Body of pancreas (tissue), 4 donors: Measurements from ENCODE around the gene HIGD1C. TPM values are rescaled to one million over a fixed set of nuclear protein-coding genes. Genes with fewer than 3 reads are reported as not detected.
"Not testable (repeated sequence)": the region's sequence is repeated elsewhere in the genome, so short reads cannot be mapped to it uniquely, and the experiment has no call there.

Source experiments
- ATAC-seq: fragments of 150-250 bp; one replicate; pipeline ENCODE4 v1.9.1; 2016
- DNase-seq, 4 donors: peaks; one replicate each; pipeline ENCODE4 v3.0.0-alpha.2; 2019
- H3K27ac ChIP-seq, 4 donors: fragments of 200-600 bp; sonication (generic); 1 replicate in 3 of 4; 2 replicates in 1 of 4; pipeline versions ENCODE4 v1.5.1 to v1.6.1; 2016 to 2019; ENCODE audit warnings: mild to moderate bottlenecking in 1 of 4, mixed read lengths in 1 of 4, moderate library complexity in 1 of 4
- H3K27me3 ChIP-seq, 2 donors: fragments of 200-600 bp; sonication (generic); one replicate each; pipeline ENCODE4 v1.6.0; 2016; ENCODE audit warnings: mild to moderate bottlenecking in 1 of 2
- H3K36me3 ChIP-seq, 2 donors: fragments of 200-600 bp; sonication (generic); replicated peaks in 1 of 2; 2 replicates each; pipeline ENCODE4 v1.5.1; 2016; ENCODE audit warnings: low read depth in 2 of 2; ENCODE audit not compliant: insufficient read depth in 1 of 2
- H3K4me1 ChIP-seq: fragments of 200-600 bp; sonication (generic); one replicate; pipeline ENCODE4 v1.6.0; 2016
- H3K4me3 ChIP-seq, 2 donors: fragments of 200-600 bp; sonication (generic); 1 replicate in 1 of 2; 2 replicates in 1 of 2; pipeline ENCODE4 v1.5.1; 2016 to 2019
- H3K9me3 ChIP-seq, 3 donors: fragments of 200-600 bp; sonication (generic); 1 replicate in 2 of 3; 2 replicates in 1 of 3; pipeline ENCODE4 v1.5.1; 2016
- POLR2A ChIP-seq, 3 donors: fragments of 450-650 bp; IDR thresholded peaks; one replicate each; pipeline ENCODE4 v1.6.1; 2016; ENCODE audit warnings: antibody characterized with exemption in 3 of 3, mild to moderate bottlenecking in 2 of 3
- WGBS, 2 donors: methylation state at CpG; one replicate each; pipeline ENCODE4 v1.1.5; 2017; 5-methylcytosine and 5-hydroxymethylcytosine counted together
- intact Hi-C: fragments of 100-400 bp; cut with DNase I; formaldehyde crosslinking; loops from one replicate; pipeline ENCODE4 v1.15.1; 2023
- total RNA-seq, 2 donors: library from RNA; depleted of rRNA; stranded (reverse); fragments of >200 nt; gene quantifications; one replicate each; pipeline ENCODE4 v1.1.0, GENCODE V29; 2016
- TF ChIP-seq, protein P1 (sequence below), 7 experiments: fragments of 450-650 bp in 4 of 7; fragments of 200-600 bp in 3 of 7; sonication (generic) in 3 of 7; IDR thresholded peaks; one replicate each; pipeline ENCODE4 v1.5.1; 2016 to 2019; ENCODE audit warnings: antibody characterized with exemption in 7 of 7

The HIGD1C gene
- total RNA-seq, 2 donors from 2014 or later = not detected

DNA sequence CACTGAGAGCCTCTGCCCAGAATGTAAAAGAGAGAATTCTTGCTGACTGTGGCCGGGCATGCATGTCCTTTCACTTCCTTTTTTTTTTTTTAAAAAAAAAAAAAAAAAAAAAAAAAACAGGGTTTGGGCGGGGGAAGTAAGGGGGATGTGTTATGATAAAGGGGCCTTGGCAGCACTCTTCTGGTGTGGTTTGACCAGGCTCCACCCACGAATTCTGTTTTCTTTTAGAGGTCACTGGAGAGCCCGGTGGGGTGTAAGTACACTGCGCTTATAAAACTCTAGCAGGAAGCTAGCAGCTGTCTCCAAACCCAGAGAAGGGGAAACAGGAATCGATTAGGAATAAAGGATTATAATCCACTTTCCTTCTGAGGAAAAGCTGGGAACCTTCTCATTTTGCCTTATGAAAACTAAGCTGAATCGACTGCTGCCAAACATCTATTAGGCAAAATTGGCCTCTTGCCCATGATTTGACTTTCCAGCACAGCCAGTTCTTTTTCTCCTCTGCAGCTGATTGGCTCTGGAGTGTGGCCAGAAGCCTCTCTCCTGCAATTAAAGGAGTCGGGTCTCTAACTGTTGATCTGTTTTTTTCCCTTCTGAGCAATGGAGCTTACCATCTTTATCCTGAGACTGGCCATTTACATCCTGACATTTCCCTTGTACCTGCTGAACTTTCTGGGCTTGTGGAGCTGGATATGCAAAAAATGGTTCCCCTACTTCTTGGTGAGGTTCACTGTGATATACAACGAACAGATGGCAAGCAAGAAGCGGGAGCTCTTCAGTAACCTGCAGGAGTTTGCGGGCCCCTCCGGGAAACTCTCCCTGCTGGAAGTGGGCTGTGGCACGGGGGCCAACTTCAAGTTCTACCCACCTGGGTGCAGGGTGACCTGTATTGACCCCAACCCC, 27.7 kb upstream of the HIGD1C start:
- peak overlapping the region; percentile 79 to 89 for H3K4me3 ChIP-seq
- ATAC-seq (peak; percentile 90), DNase-seq (peak; percentile 94 to 98 (median 96))
- intact Hi-C loops = no loop called here
- H3K27me3 ChIP-seq = no peaks in the 10 kb centered on the region
- H3K9me3 ChIP-seq = no peaks in the 10 kb centered on the region
- H3K4me1 ChIP-seq = peaks cover 36% of the 10 kb centered on the region
- peak overlapping the region; percentile 82 to 87 (median 84) for H3K27ac ChIP-seq
- WGBS, 2 donors = 0 to 3% methylated on average over 9 to 13 of the region's 13 CpGs
- H3K36me3 ChIP-seq = no peaks in the 10 kb centered on the region
- TF ChIP-seq, protein P1, sequence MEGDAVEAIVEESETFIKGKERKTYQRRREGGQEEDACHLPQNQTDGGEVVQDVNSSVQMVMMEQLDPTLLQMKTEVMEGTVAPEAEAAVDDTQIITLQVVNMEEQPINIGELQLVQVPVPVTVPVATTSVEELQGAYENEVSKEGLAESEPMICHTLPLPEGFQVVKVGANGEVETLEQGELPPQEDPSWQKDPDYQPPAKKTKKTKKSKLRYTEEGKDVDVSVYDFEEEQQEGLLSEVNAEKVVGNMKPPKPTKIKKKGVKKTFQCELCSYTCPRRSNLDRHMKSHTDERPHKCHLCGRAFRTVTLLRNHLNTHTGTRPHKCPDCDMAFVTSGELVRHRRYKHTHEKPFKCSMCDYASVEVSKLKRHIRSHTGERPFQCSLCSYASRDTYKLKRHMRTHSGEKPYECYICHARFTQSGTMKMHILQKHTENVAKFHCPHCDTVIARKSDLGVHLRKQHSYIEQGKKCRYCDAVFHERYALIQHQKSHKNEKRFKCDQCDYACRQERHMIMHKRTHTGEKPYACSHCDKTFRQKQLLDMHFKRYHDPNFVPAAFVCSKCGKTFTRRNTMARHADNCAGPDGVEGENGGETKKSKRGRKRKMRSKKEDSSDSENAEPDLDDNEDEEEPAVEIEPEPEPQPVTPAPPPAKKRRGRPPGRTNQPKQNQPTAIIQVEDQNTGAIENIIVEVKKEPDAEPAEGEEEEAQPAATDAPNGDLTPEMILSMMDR (IDR thresholded peaks at IDR 0.05) = peak in 1 of 7 experiments; percentile 3
- peak in 2 of 3 donors; percentile 62 to 67 for TF ChIP-seq POLR2A (IDR thresholded peaks at IDR 0.05)

DNA sequence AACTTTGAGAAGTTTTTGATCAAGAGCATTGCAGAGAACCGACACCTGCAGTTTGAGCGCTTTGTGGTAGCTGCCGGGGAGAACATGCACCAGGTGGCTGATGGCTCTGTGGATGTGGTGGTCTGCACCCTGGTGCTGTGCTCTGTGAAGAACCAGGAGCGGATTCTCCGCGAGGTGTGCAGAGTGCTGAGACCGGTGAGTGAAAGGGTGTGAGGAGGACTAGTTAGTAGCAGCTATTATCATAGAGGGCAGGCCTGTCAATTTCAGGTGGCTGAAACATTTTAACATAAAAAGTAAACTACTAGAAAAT, 27.0 kb upstream of the HIGD1C start:
- Histone ChIP-seq H3K27me3 (no peaks in the 10 kb centered on the region), H3K4me1 (peaks cover 38% of the 10 kb centered on the region), H3K36me3 (peaks cover 0 to 1% of the 10 kb centered on the region in 2 donors), H3K27ac (peak overlapping the region; percentile 55 to 87 (median 84)), H3K9me3 (no peaks in the 10 kb centered on the region), H3K4me3 (peak overlapping the region; percentile 79 to 89)
- ATAC-seq (no peak), DNase-seq (peak in 3 of 4 donors; percentile 17 to 33 (median 22))
- 0 to 4% methylated on average over 5 to 7 of the region's 7 CpGs for WGBS, 2 donors
- TF ChIP-seq POLR2A (IDR thresholded peaks at IDR 0.05) = no peak
- TF ChIP-seq, protein P1 (IDR thresholded peaks at IDR 0.05) = no peak
- intact Hi-C loops = no loop called here

DNA sequence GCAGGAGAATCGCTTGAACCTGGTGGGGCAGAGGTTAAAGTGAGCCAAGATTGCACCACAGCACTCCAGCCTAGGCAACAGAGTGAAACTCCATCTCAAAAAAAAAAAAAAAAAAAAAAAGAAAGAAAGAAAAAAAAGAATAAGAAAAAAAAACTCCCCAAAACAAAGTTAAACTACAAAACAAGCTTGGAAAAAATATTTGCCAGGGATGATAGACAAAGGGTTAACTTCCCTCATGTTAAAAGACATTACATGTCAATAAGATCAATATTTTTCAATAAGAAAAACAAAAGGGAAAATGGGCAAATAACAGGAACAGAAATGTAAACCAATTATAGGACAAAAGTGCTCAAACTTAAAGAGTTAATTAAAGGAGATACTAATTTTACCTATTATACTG, 26.4 kb upstream of the HIGD1C start:
- peaks cover 44% of the 10 kb centered on the region for H3K4me1 ChIP-seq
- intact Hi-C loops = no loop called here
- DNase-seq (peak in 1 of 4 donors; percentile 12), ATAC-seq (no peak)
- no peaks in the 10 kb centered on the region for H3K27me3 ChIP-seq
- H3K4me3 ChIP-seq = peak overlapping the region; percentile 79 to 89
- no peaks in the 10 kb centered on the region for H3K9me3 ChIP-seq
- peaks cover 0 to 6% of the 10 kb centered on the region in 2 donors for H3K36me3 ChIP-seq
- WGBS, 2 donors = 0% methylated on average over 1 of the region's 1 CpG
- H3K27ac ChIP-seq = peak overlapping the region; percentile 56 to 87 (median 84)
- no peak for TF ChIP-seq POLR2A (IDR thresholded peaks at IDR 0.05)

GRCh38 chr12:50926415-50926814, 25.9 kb upstream of the HIGD1C start:
- WGBS, 2 donors = 3 to 4% methylated on average over 1 of the region's 1 CpG
- intact Hi-C loops = no loop called here

GRCh38 chr12:50926932-50927331, 25.4 kb upstream of the HIGD1C start:
- peak overlapping the region; percentile 1 to 89 for H3K4me3 ChIP-seq
- H3K36me3 ChIP-seq, H3K27me3 ChIP-seq, ATAC-seq, intact Hi-C loops, H3K9me3 ChIP-seq: not testable (repeated sequence)
- H3K27ac ChIP-seq = peak overlapping the region; percentile 5 to 84 (median 77)
- H3K4me1 ChIP-seq = peaks cover 52% of the 10 kb centered on the region
- 4 to 9% methylated on average over 3 of the region's 3 CpGs for WGBS, 2 donors
- peak; percentile 41 to 56 (median 48) for DNase-seq

More at GRCh38 chr12:50926415-50926814, 25.9 kb upstream of the HIGD1C start:
- H3K27me3 ChIP-seq = no peaks in the 10 kb centered on the region
- no peak for TF ChIP-seq POLR2A (IDR thresholded peaks at IDR 0.05)
- TF ChIP-seq, protein P1 (IDR thresholded peaks at IDR 0.05) = no peak
- peak overlapping the region; percentile 56 to 84 (median 77) for H3K27ac ChIP-seq
- ATAC-seq (no peak), DNase-seq (no peak)
- no peaks in the 10 kb centered on the region for H3K9me3 ChIP-seq
- peaks cover 0 to 6% of the 10 kb centered on the region in 2 donors for H3K36me3 ChIP-seq
- H3K4me1 ChIP-seq = peaks cover 47% of the 10 kb centered on the region
- peak overlapping the region; percentile 1 to 89 for H3K4me3 ChIP-seq
